HEK293T (cell line): ENCODE measurements around the gene CCDC183.

Experiments used
- FOXK2 ChIP-seq: fragments of 450-650 bp; IDR thresholded peaks from 2 replicates; pipeline ENCODE4 v1.6.1; 2016; ENCODE audit warnings: mild to moderate bottlenecking
- HDGF ChIP-seq: fragments of 450-650 bp; IDR thresholded peaks from 2 replicates; pipeline ENCODE4 v1.6.1; 2017; ENCODE audit warnings: antibody characterized with exemption, borderline replicate concordance
- SP1 ChIP-seq: fragments of 450-650 bp; IDR thresholded peaks from 2 replicates; pipeline ENCODE4 v1.6.1; 2017

- no peak for TF ChIP-seq HDGF
- TF ChIP-seq SP1 = no peak
- TF ChIP-seq FOXK2 = no peak
Observed at GRCh38 chr9:136821826-136822544, 25.8 kb downstream of the CCDC183 start.
